ENCODE data around the gene GPC6. TPM values are rescaled to one million over a fixed set of nuclear protein-coding genes. Genes with fewer than 3 reads are reported as not detected.

The GPC6 gene
- total and polyA plus RNA-seq, 9 of the 15 experiments (the other 6 are each of a cell fraction or from before 2014, with no cell fraction given) = under 0.01 to 0.20 (median 0.01) TPM; not detected in 4

- TF ChIP-seq E2F8 (IDR thresholded peaks at IDR 0.05; ENCODE audit: low read depth, partially characterized antibody) = no peak
- TF ChIP-seq PRMT5 (CRISPR knock-in tag; IDR thresholded peaks at IDR 0.05) = no peak
Measured at GRCh38 chr13:94205896-94206295, 979.3 kb downstream of the GPC6 start (continued).

DNA sequence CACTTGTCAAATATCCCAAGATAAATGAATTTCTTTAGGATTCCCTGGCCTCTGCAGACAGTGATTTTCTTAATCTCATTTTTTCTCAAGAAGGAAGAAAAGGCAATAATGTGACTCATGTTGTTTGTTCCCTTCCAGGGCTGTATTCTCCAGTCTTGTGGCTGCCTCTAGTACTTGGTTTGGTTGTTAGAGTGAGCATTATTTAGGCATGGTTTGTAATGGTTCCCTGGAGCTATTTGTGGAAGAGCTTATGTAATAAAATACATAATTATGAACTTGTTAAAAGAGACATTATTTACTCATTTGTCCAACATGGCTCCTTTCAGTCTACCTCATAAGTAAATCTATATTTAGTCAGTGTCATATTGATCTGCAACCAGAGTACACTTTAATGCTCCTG lies 982.5 kb downstream of the GPC6 start:
- H3K79me2 ChIP-seq (ENCODE audit: control insufficient read depth, insufficient read depth, low read length) = no peaks in the 10 kb centered on the region
- H4K20me1 ChIP-seq (replicated peaks; ENCODE audit: control insufficient read depth, insufficient read depth, low read length) = no peaks in the 10 kb centered on the region
- no peak overlapping the region for H3K4me3 ChIP-seq
- H3K9me1 ChIP-seq (ENCODE audit: control insufficient read depth, insufficient read depth, low read length) = no peaks in the 10 kb centered on the region
- POLR2A ChIA-PET = no interaction called here
- H3K4me2 ChIP-seq (ENCODE audit: insufficient read depth, low read length) = no peak overlapping the region
- TF ChIP-seq, protein P1, sequence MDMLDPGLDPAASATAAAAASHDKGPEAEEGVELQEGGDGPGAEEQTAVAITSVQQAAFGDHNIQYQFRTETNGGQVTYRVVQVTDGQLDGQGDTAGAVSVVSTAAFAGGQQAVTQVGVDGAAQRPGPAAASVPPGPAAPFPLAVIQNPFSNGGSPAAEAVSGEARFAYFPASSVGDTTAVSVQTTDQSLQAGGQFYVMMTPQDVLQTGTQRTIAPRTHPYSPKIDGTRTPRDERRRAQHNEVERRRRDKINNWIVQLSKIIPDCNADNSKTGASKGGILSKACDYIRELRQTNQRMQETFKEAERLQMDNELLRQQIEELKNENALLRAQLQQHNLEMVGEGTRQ (CRISPR knock-in tag; IDR thresholded peaks at IDR 0.05) = no peak
- TF ChIP-seq BRCA1 (IDR thresholded peaks at IDR 0.05) = no peak
- TF ChIP-seq BRCA1 (CRISPR knock-in tag; IDR thresholded peaks at IDR 0.05) = no peak
- TF ChIP-seq DIDO1 (tag; IDR thresholded peaks at IDR 0.05; ENCODE audit: low read depth) = no peak
- no peak for TF ChIP-seq ZNF76 (CRISPR knock-in tag; IDR thresholded peaks at IDR 0.05; ENCODE audit: borderline replicate concordance)
- TF ChIP-seq RFX7 (CRISPR knock-in tag; IDR thresholded peaks at IDR 0.05) = no peak
- TF ChIP-seq, protein P2, sequence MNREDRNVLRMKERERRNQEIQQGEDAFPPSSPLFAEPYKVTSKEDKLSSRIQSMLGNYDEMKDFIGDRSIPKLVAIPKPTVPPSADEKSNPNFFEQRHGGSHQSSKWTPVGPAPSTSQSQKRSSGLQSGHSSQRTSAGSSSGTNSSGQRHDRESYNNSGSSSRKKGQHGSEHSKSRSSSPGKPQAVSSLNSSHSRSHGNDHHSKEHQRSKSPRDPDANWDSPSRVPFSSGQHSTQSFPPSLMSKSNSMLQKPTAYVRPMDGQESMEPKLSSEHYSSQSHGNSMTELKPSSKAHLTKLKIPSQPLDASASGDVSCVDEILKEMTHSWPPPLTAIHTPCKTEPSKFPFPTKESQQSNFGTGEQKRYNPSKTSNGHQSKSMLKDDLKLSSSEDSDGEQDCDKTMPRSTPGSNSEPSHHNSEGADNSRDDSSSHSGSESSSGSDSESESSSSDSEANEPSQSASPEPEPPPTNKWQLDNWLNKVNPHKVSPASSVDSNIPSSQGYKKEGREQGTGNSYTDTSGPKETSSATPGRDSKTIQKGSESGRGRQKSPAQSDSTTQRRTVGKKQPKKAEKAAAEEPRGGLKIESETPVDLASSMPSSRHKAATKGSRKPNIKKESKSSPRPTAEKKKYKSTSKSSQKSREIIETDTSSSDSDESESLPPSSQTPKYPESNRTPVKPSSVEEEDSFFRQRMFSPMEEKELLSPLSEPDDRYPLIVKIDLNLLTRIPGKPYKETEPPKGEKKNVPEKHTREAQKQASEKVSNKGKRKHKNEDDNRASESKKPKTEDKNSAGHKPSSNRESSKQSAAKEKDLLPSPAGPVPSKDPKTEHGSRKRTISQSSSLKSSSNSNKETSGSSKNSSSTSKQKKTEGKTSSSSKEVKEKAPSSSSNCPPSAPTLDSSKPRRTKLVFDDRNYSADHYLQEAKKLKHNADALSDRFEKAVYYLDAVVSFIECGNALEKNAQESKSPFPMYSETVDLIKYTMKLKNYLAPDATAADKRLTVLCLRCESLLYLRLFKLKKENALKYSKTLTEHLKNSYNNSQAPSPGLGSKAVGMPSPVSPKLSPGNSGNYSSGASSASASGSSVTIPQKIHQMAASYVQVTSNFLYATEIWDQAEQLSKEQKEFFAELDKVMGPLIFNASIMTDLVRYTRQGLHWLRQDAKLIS (CRISPR knock-in tag; IDR thresholded peaks at IDR 0.05) = no peak
- no peak for TF ChIP-seq TAF9B (IDR thresholded peaks at IDR 0.05; ENCODE audit: partially characterized antibody)
- no peak for TF ChIP-seq STAG1 (CRISPR knock-in tag; IDR thresholded peaks at IDR 0.05; ENCODE audit: borderline replicate concordance)
- TF ChIP-seq CBFB (CRISPR knock-in tag; IDR thresholded peaks at IDR 0.05) = no peak
- H2AFZ ChIP-seq (ENCODE audit: low read depth, low read length) = no peak overlapping the region
- no peak for DNase-seq (ENCODE audit: extremely low read depth in 1 of 4, low spot score in 3 of 4)
- intact Hi-C loops (cut with micrococcal nuclease) (no loop called here), in situ Hi-C loops (cut with MboI) (no loop called here)
- H3K4me1 ChIP-seq (replicated peaks in 1 of 2; ENCODE audit: control insufficient read depth in 2 of 2, insufficient read depth in 2 of 2, low read length in 2 of 2) = no peaks in the 10 kb centered on the region
- CTCF ChIA-PET (ENCODE audit: low intra/inter-chr PET ratio) = no interaction called here
- no peak overlapping the region for H3K9ac ChIP-seq (ENCODE audit: insufficient read depth in 1 of 2, low read depth in 2 of 2, low read length in 2 of 2)
- no TSS peak for BruUV-seq (replicated peaks)
- H3K9me3 ChIP-seq (replicated peaks; ENCODE audit: control insufficient read depth, insufficient read depth, low read depth, low read length) = no peaks in the 10 kb centered on the region
- FAIRE-seq = no peak
- H3K27me3 ChIP-seq (ENCODE audit: control insufficient read depth in 2 of 2, insufficient read depth in 2 of 2, low read length in 2 of 2) = no peaks in the 10 kb centered on the region
- H3K36me3 ChIP-seq (ENCODE audit: control insufficient read depth, insufficient read depth, low read length) = no peaks in the 10 kb centered on the region
- ATAC-seq = no peak
- no peak overlapping the region for H3K27ac ChIP-seq (ENCODE audit: extremely low read depth, low read depth, low read length)
